ENCODE results near the gene CCDC9B.

The CCDC9B gene

GRCh38 chr15:40340740-40341400 lies at the start of gene CCDC9B:
Gene CCDC9B, minus strand, starts transcription at chr15:40340939. Its CDS starts 120 bp downstream, at chr15:40340819.
- no peak for DNase-seq

GRCh38 chr15:40389824-40390595 lies 49.3 kb upstream of the CCDC9B start:
- DNase-seq: no peak

- DNase-seq: no peak
Observed at GRCh38 chr15:40388941-40389823, 48.4 kb upstream of the CCDC9B start.

- no peak for DNase-seq
Observed at GRCh38 chr15:40386480-40386879, 45.7 kb upstream of the CCDC9B start.

GRCh38 chr15:40382580-40383456 lies 42.1 kb upstream of the CCDC9B start, which contains the start of gene KNSTRN:
Gene KNSTRN, plus strand, starts transcription at chr15:40382721. Its CDS starts 115 bp downstream, at chr15:40382836.
- peak; percentile 94 for DNase-seq

- no peak for DNase-seq
Observed at GRCh38 chr15:40381818-40382529, 41.2 kb upstream of the CCDC9B start.

- DNase-seq: no peak
Observed at GRCh38 chr15:40380636-40381035, 39.9 kb upstream of the CCDC9B start.

GRCh38 chr15:40379853-40380252 lies 39.1 kb upstream of the CCDC9B start:
- no peak for DNase-seq

GRCh38 chr15:40379374-40379773 lies 38.6 kb upstream of the CCDC9B start:
- no peak for DNase-seq

- no peak for DNase-seq
Observed at GRCh38 chr15:40377606-40378005, 36.9 kb upstream of the CCDC9B start.

GRCh38 chr15:40372981-40373380 lies 32.2 kb upstream of the CCDC9B start:
- DNase-seq: no peak

GRCh38 chr15:40369971-40370370 lies 29.2 kb upstream of the CCDC9B start:
- no peak for DNase-seq

- no peak for DNase-seq
Observed at GRCh38 chr15:40369474-40369869, 28.7 kb upstream of the CCDC9B start.

- no peak for DNase-seq
Observed at GRCh38 chr15:40368719-40369473, 28.2 kb upstream of the CCDC9B start.

- peak; percentile 90 for DNase-seq
Observed at GRCh38 chr15:40367686-40368611, 27.2 kb upstream of the CCDC9B start.

GRCh38 chr15:40367371-40367685 lies 26.6 kb upstream of the CCDC9B start:
- no peak for DNase-seq

- DNase-seq: no peak
Observed at GRCh38 chr15:40366457-40367370, 26.0 kb upstream of the CCDC9B start.

GRCh38 chr15:40365624-40366456 lies 25.1 kb upstream of the CCDC9B start:
- DNase-seq: no peak

All from stimulated activated CD4-positive, alpha-beta T cell treated with anti-CD3 and anti-CD28 coated beads, Interleukin-1b, Interleukin-23, amount 100 ng/mL, for 48 hours (primary cell).